HG02981 (cell line): ENCODE results near the gene LYZL6.
A peak's percentile ranks its signal among the peaks of the same experiment; 100 is the strongest.
"Not testable (repeated sequence)": the region's sequence is repeated elsewhere in the genome, so short reads cannot be mapped to it uniquely, and the experiment has no call there.

Experiments used
- ATAC-seq: cut with Tn5 transposase; IDR thresholded peaks from one replicate; pipeline ENCODE4 v1.9.1; 2021; ENCODE audit warnings: mild to moderate bottlenecking, moderate library complexity; ENCODE audit not compliant: unreplicated experiment

Gene LYZL6

DNA sequence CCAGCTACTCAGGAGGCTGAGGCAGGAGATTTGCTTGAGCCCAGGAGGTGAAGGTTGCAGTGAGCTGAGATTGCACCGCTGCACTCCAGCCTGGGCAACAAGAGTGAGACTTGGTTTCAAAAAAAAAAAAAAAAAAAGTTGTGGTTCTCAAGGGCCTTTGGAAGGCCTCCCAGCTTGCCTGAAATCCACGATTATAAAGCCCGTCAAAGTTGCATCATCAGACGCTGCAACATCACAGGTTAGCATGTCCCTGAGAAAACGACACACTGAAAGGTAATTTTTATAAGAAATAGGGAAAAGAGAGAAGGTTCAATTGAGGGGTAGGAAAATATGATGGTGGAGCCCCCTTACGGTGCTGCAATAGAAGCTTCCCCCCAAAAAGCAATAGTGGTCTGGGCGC is 4.6 kb upstream of the LYZL6 start:
- no peak for ATAC-seq

- no peak for ATAC-seq
These were observed 3.7 kb upstream of the LYZL6 start for GRCh38 chr17:35947156-35947585.

- no peak for ATAC-seq
These were observed 638 bp upstream of the LYZL6 start for GRCh38 chr17:35944151-35944550.

DNA sequence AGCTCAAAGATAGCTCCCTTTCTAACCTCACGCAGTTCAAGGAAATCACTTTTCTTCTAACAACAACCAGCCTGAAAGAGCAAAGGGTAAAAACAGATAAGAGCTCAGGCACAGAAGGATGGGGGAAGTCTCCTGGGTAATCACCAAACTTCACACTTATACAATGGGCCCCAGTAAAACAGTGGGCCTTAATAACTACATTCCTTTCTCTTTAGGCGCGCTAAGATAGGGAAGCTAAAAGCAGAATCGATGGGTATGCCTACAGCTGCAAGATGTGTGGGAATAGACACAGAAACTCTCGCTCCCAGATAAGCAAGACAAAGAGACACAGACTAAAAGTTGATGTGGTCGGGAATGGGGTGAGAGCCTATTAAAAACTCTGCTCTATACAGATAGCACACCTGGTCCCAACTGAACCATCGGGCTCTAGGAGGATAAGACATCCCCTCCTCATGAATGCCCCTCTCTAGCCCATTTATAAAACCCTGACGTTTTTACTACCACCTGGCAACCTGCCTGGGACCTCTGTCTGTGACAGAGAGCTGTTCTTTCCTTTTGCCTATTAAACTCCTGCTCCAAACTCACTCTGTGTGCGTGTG is 826 bp downstream of the LYZL6 start:
- ATAC-seq: no peak

GRCh38 chr17:35938492-35938891 is 5.0 kb downstream of the LYZL6 start:
- ATAC-seq: not testable (repeated sequence)

GRCh38 chr17:35936063-35936462 is 7.5 kb downstream of the LYZL6 start:
- ATAC-seq: no peak

GRCh38 chr17:35934760-35935159 is 8.8 kb downstream of the LYZL6 start:
- ATAC-seq: no peak

DNA sequence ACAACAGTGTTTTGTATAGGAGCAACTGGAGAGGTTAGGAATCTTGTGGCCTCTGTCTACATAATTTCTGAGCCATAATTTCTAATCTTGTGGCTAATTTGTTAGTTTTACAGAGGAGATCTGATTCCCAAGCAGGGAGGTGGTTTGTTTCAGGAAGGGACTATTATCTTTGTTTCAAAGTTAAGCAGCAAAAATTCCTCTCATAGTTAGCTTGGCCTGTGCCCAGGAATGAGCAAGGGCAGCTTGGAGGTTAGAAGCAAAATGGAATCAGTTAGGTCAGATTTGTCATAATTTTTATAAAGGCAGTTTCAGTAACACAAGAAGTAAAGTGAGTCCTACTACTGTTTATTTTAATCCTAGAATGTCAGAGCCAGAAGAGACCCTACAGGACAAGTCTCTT is 10.9 kb downstream of the LYZL6 start:
- ATAC-seq: no peak

- no peak for ATAC-seq
These were observed 11.6 kb downstream of the LYZL6 start for GRCh38 chr17:35931794-35932425.

DNA sequence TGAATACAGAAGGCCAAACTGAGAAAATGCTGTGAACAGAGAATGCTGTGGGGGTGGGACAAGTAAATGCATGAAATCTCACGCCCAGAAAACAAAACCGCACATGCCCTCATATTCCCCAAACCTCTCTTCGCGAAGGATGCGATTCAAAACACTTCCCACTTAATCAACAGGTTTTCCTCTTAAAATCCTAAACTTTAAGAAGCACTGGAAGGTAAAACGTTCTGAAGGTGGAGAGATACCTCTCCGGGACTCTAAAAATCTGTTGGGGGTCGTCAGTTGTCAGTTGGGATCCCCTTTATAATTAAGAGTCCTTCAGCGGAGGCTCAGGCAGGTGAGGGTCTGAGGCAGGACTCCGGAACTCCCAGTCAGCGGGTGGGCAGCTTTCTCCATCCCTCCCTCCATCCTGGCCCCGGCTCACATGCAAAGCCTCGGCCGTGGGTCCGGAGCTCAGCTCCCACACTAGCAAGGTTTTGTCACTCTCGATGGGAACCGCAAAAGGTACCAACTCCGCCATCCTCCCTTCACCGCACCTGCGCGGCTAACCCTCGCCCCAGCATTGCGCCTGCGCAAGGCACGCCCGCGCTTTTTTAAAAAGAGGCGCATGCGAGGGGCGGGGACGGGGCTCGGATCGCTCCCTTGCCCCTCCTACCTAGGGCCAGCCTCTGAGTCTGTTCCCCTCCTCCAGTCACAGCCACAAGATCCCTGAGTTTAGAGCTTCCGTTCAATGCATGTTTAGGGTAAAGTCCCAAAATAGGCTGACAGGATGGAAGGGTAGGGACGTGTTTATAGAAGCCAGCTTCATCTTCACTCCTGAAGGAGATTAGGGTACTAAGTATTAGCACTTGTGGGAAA is 13.1 kb downstream of the LYZL6 start, which contains the start of gene RDM1:
RDM1 (minus strand) TSS at position 563 of the 855 bp plus-strand sequence; CDS start at position 517, 46 bp downstream.
- ATAC-seq: peak; percentile 69

- ATAC-seq: no peak
These were observed 15.8 kb downstream of the LYZL6 start for GRCh38 chr17:35927714-35928113.

DNA sequence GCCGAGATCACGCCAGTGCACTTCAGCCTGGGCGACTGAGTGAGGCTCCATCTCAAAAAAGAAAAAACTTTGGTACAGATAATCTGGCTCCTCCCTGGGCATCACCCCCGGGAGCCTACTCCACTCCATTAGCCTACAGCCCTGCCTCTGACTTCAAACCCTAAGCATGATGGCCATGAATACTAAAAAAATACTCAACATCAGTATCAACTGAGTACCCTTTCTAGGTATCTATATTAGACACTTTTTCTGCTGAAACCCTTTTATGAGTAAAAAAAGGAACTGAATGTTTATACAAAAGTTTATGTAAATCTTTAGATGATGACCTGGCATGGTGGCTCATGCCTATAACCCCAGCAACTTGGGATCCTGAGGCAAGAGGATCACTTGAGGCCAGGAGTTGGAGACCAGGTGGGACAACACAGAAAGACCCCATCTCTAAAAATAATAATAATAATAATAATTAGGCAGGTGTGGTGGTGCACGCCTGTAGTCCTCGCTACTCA is 19.9 kb downstream of the LYZL6 start:
- ATAC-seq: no peak

GRCh38 chr17:35920229-35920628 is 23.3 kb downstream of the LYZL6 start:
- ATAC-seq: no peak

DNA sequence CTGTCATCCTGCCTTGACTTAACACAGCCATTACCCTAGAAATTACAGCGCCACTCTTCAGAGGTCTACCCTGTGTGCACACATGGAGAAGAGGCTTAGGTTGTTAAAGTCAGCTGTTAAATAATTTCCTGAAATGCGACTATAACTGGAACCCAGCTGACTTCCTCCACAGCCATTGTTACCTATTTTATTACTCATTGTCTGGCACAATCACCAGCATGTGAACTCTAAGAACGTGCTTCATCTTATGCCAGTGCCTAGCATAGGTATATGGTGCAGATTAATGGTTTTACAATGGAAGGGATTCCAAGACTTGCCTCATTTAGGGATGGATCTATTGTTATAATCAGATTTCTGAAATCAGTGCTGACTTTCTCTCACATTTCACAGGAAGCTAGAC is 24.8 kb downstream of the LYZL6 start:
- ATAC-seq: no peak

- no peak for ATAC-seq
These were observed 25.8 kb downstream of the LYZL6 start for GRCh38 chr17:35917519-35918213.

DNA sequence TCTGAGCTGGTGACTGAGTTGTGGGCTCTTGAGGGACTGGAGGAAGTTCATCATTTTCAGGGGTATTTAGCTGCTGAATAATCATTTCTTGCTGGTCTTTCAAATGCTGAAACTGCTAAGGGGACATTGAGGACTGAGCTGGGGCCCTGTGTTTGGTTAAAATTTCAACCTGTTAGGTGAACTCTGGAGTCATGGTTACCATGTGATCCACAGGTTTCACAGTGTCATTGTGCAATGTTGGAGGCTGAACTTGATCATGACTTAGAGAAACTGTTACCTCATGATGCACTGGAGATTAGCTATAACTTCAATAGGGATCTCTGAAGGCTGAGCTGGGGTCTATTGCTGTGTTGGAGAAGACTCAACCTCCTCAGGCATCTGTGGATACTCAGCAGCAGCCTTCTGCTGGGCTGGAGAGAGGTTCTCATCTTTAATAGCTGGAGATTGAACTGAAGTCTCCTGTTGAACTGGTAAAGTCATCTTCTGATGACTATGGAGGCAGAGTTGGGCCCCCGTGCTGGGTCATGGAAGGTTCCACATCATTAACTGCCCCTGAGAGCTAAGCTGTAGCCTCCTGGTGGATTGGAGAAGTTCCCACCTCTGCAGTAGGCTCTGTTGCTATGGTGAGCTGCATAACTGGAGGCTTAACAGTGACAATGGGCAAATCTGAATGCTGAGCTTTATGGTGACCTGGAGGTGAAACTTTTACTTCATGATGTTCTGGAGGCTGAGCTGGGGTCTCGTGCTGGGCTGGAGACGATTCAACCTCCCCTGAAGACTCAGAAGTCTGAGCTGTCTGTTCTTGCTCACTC is 28.2 kb downstream of the LYZL6 start:
- no peak for ATAC-seq

GRCh38 chr17:35914354-35914753 is 29.2 kb downstream of the LYZL6 start:
- no peak for ATAC-seq

- ATAC-seq: no peak
These were observed 29.9 kb downstream of the LYZL6 start for GRCh38 chr17:35913609-35914008.

- ATAC-seq: no peak
These were observed 30.6 kb downstream of the LYZL6 start for GRCh38 chr17:35912942-35913341.

DNA sequence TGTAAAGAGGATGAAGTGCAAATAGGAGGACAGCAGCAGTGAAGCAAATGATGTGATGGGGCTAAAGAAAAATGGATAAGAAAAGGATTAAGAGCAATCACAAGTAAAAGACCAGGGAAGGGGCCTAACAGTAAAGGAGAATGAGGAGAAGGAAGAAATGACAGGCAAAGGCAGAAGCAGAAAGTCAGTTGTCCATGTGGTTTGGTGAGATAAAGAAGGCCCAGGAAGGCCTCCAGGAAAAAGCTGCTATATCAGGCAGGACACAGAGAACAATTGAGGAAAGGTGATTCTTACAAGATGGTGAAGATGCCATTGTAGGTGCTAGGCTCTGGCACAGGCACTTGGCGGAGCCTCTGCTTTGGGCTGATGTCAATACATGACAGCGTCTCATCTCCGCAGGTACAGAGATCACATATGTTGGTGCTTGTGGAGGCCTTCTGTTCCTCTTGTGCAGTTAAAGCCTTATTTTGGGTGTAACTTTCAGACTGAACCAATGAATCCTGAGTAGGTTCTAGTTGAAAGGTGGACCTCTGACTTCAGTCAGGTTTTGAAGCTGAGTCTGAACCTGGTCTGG is 31.1 kb downstream of the LYZL6 start:
- ATAC-seq: no peak
